GM10248 (cell line): ENCODE measurements around the gene LRGUK.

Experiments used
- CTCF ChIA-PET: fragments of 300-600 bp; sonication (Branson Sonifier 250); formaldehyde crosslinking; extraction: SDS; loops from one replicate; lab custom pipeline; 2021; ENCODE audit warnings: antibody characterized with exemption; lab: Yijun Ruan, JAX
- POLR2A ChIA-PET: fragments of 350-650 bp; sonication (Branson Sonifier 250); formaldehyde crosslinking; extraction: SDS; loops from one replicate; lab custom pipeline; 2020; ENCODE audit warnings: antibody characterized with exemption; lab: Yijun Ruan, JAX
- DNase-seq: peaks from one replicate; pipeline ENCODE4 v3.0.0; 2012; ENCODE audit errors: extremely low spot score
- CTCF ChIP-seq: IDR thresholded peaks from 2 replicates; pipeline ENCODE4 v1.5.1; 2012; ENCODE audit warnings: mild to moderate bottlenecking, low read depth; ENCODE audit errors: extremely low read depth, missing control alignments, control extremely low read depth

Gene LRGUK

GRCh38 chr7:134245253-134245652 is 118.1 kb downstream of the LRGUK start:
- DNase-seq, result no peak
- TF ChIP-seq CTCF, result no peak
- ChIA-PET CTCF (no interaction called here), POLR2A (no interaction called here)

GRCh38 chr7:134246347-134246746 is 119.2 kb downstream of the LRGUK start:
- POLR2A ChIA-PET, result no interaction called here
- DNase-seq, result no peak
- TF ChIP-seq CTCF, result no peak
- CTCF ChIA-PET, result interaction anchor here (0.8 kb wide), 1 partner anchor 10 kb away, joined by 3 read pairs; no protein-coding TSS in a partner anchor

- TF ChIP-seq CTCF, result no peak
- POLR2A ChIA-PET, result no interaction called here
- DNase-seq, result no peak
- CTCF ChIA-PET, result no interaction called here
Measured at GRCh38 chr7:134246761-134247160, 119.6 kb downstream of the LRGUK start.

GRCh38 chr7:134248196-134248595 is 121.1 kb downstream of the LRGUK start:
- no peak for DNase-seq
- TF ChIP-seq CTCF, result no peak
- POLR2A ChIA-PET, result no interaction called here
- CTCF ChIA-PET, result no interaction called here

- CTCF ChIA-PET, result no interaction called here
- no peak for DNase-seq
- no peak for TF ChIP-seq CTCF
- POLR2A ChIA-PET, result no interaction called here
Measured at GRCh38 chr7:134254311-134254710, 127.2 kb downstream of the LRGUK start.

GRCh38 chr7:134255814-134256213 is 128.7 kb downstream of the LRGUK start:
- DNase-seq, result no peak
- POLR2A ChIA-PET, result no interaction called here
- TF ChIP-seq CTCF, result no peak
- CTCF ChIA-PET, result no interaction called here

GRCh38 chr7:134262322-134262721 is 135.2 kb downstream of the LRGUK start:
- ChIA-PET POLR2A (no interaction called here), CTCF (interaction anchor here (1.4 kb wide), 1 partner anchor 10 kb away, joined by 4 read pairs; no protein-coding TSS in a partner anchor)
- DNase-seq, result no peak
- TF ChIP-seq CTCF, result no peak
